Measurements from ENCODE around the gene AMN. TPM values are rescaled to one million over a fixed set of nuclear protein-coding genes. Genes with fewer than 3 reads are reported as not detected.

The AMN gene
- total RNA-seq, 2 donors from 2014 or later, result 3.2 to 3.9 TPM

DNA sequence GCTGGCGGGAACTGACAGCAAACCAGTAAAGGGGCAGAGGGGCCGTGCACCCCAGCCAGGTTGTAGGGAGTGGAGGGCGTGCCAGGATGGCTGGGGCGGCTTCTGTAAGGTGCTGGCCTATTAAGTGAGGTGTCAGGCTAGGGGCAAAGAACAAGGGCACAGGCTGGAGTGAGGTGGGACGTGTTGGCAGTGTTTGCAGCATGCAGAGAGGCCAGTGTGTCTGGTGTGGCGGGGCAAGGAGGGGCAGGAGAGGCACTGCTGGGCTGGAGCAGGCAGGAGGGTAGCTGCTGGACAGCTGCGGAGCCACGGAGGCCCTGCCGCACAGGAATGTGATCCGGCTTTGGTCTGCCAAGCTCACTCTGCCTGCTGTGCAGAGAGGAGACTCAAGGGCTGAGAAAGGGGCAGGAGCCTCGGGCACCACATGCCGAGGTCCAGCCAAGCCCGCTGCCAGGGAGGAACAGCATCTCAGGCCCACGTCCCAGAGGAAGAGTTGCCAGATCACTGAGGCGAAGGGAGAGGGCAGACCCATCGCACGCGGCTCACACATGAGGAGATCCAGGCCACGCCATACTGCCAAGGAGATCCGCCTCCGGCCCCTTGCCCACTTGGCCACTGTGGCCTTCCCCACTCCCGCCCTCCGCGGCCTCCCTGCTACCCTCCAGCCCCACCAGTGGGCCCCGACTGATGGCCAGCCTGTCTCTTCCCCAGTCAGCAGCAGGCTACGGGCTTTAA, 46.8 kb downstream of the AMN start:
- ATAC-seq (replicated peaks in 1 of 2) (no peak), DNase-seq (no peak)
- Mint-ChIP-seq H3K27ac (no peak overlapping the region), H3K27me3 (ENCODE audit: low read depth) (no peaks in the 10 kb centered on the region), H3K4me1 (ENCODE audit: low read depth) (no peaks in the 10 kb centered on the region), H3K9me3 (no peaks in the 10 kb centered on the region), H3K4me3 (no peak overlapping the region), H3K36me3 (ENCODE audit: insufficient read depth in 2 of 2) (no peaks in the 10 kb centered on the region)

DNA sequence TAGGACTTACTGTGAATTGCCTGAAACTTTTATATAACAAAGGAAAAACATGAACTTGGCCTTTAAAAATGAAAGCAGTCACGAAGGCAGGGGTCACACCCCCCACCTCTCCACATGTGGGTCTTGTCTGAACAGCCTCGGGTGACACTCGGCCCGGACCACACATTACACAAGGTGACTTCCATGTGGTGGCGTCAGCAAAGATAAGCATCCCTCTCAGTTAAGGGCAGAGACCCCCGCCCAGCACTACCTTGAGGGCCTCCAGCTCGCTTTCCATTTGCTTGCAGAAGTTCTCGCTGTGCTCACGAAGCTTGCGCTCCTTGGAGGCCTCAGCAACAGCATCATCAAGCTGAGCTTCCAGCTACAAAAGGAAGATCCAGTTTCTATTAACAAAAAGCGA, 47.4 kb downstream of the AMN start:
- H3K4me3 Mint-ChIP-seq, result no peak overlapping the region
- no peaks in the 10 kb centered on the region for H3K4me1 Mint-ChIP-seq (ENCODE audit: low read depth)
- H3K27ac Mint-ChIP-seq, result no peak overlapping the region
- ATAC-seq (replicated peaks in 1 of 2) (no peak), DNase-seq (no peak)
- no peaks in the 10 kb centered on the region for H3K27me3 Mint-ChIP-seq (ENCODE audit: low read depth)
- H3K36me3 Mint-ChIP-seq (ENCODE audit: insufficient read depth in 2 of 2), result no peaks in the 10 kb centered on the region
- H3K9me3 Mint-ChIP-seq, result no peaks in the 10 kb centered on the region

DNA sequence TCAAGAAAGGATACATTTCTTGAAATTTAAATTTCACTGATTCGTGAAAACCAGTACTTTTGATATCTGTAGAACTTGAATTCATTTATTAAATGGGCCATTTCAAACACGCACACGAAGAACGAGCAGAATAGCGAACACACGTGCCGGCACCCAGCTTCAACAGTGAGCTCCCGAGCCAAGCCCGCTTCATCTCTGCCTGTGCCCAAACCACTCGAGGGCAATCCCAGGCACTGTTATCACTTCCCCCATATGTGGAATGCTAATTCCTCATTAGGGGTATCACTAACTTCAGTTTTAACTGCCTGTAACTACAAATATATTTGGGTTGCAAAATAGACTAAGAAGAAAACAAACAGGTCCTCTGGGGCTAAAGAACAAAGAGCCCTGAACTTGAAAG, 48.0 kb downstream of the AMN start:
- Mint-ChIP-seq H3K4me3 (no peak overlapping the region), H3K27ac (no peak overlapping the region), H3K9me3 (no peaks in the 10 kb centered on the region), H3K27me3 (ENCODE audit: low read depth) (no peaks in the 10 kb centered on the region), H3K4me1 (ENCODE audit: low read depth) (no peaks in the 10 kb centered on the region), H3K36me3 (ENCODE audit: insufficient read depth in 2 of 2) (no peaks in the 10 kb centered on the region)
- no peak for ATAC-seq (replicated peaks in 1 of 2)
- no peak for DNase-seq

DNA sequence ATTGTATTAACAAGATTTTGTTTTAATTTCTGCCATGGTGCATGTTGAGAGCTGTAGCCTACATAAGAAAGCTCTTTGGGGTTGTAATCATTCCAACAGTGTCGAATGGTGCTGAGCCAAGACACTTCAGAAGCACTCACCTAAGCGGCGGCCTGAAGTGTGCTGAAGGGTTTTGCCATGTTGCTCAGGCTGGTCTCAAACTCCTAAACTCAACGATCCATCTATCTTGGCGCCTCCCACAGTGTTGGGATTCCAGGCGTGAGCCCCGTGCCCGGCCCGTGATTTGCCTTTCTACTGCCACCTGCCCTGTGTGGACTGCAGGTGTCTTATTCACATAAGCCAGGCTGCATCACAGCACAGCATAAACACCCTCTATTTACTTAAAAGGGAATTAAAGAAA, 48.9 kb downstream of the AMN start:
- Mint-ChIP-seq H3K9me3 (no peaks in the 10 kb centered on the region), H3K36me3 (ENCODE audit: insufficient read depth in 2 of 2) (no peaks in the 10 kb centered on the region), H3K27ac (no peak overlapping the region), H3K4me3 (no peak overlapping the region), H3K4me1 (ENCODE audit: low read depth) (no peaks in the 10 kb centered on the region), H3K27me3 (ENCODE audit: low read depth) (no peaks in the 10 kb centered on the region)
- no peak for DNase-seq
- no peak for ATAC-seq (replicated peaks in 1 of 2)

DNA sequence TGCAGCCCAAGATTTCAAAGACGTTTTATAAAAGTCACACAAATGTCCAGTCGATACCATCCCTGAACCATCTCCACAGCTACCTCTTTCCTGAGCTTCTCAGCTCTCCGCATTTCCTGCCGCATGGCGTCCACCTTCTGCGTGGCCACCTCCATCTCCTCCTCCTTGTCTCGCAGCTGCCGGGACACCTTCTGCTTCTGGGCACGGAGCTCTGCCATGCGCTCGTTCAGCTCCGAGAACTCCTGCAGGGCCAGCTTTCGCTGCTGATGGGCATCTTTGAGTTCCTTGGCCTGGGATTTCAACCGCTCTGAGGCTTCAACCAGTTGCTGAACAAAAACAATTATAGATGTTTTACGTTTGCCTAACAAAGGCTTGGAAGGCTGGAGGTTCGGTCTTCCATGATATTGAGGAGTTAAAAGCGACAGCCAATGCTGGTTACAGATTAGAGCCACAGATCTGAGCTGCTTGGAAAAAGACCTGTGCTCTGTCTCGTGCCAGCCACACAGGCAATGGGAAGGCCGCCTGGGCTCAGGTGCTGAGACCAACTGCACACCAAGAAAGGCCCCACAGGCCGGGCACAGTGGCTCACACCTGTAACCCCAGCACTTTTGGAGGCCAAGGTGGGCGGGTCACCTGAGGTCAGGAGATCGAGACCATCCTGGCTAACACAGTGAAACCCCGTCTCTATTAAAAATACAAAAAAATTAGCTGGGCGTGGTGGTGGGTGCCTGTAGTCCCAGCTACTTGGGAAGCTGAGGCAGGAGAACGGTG, 49.6 kb downstream of the AMN start:
- H3K27ac Mint-ChIP-seq, result no peak overlapping the region
- no peak overlapping the region for H3K4me3 Mint-ChIP-seq
- DNase-seq, result no peak
- no peaks in the 10 kb centered on the region for H3K4me1 Mint-ChIP-seq (ENCODE audit: low read depth)
- no peaks in the 10 kb centered on the region for H3K9me3 Mint-ChIP-seq
- ATAC-seq (replicated peaks in 1 of 2), result no peak
- no peaks in the 10 kb centered on the region for H3K27me3 Mint-ChIP-seq (ENCODE audit: low read depth)
- no peaks in the 10 kb centered on the region for H3K36me3 Mint-ChIP-seq (ENCODE audit: insufficient read depth in 2 of 2)

DNA sequence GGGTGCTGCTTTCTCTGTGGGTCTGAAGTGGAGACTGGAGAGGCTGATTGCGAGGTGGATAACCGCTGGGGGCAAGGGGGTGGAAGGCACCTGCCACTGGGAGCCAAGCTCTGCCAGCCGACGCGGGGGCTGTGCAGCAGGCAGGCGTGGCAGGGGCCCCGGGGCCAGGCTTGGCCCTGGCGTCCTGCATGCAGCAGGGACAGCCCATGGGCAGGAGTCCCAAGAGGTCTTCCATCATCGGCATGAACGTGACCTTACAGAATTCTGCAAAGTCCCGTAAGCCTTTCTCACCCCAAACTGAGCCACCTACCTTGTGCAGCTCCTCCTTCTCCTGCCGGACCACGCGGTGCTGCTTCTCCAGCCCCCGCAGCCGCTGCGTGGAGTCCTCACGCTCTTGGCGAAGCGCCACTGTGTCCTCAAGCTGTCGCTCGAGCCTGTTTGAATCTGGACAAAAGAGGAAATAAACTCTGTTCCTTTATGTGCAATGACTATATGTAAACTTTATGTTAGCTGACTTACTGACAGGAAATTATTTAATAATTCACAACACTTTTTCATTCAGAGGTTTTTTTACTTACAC, 51.3 kb downstream of the AMN start:
- Mint-ChIP-seq H3K9me3 (no peaks in the 10 kb centered on the region), H3K27ac (no peak overlapping the region), H3K4me1 (ENCODE audit: low read depth) (no peaks in the 10 kb centered on the region), H3K36me3 (ENCODE audit: insufficient read depth in 2 of 2) (no peaks in the 10 kb centered on the region), H3K27me3 (ENCODE audit: low read depth) (no peaks in the 10 kb centered on the region), H3K4me3 (no peak overlapping the region)
- ATAC-seq (replicated peaks in 1 of 2) (no peak), DNase-seq (no peak)

DNA sequence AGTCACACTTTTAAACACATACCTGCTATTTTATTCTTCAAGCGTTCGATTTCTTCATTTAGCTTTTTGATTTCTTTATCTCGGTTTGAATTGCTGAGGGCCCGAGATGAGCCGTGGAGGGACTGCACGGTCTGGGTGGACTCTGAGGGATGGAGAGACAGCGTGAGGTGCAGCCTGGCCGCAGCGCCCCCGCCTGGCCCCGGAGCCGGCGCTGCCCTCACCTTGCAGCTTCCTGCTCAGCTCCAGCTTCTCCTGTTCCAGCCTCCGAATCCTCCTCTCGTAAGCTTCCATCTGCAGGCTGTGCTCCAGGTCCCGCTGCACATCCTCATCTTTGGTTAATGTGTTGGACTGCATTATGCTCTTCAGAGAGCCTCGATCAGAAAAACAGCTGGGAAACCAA, 53.2 kb downstream of the AMN start:
- no peaks in the 10 kb centered on the region for H3K9me3 Mint-ChIP-seq
- H3K4me1 Mint-ChIP-seq (ENCODE audit: low read depth), result peaks cover 5% of the 10 kb centered on the region
- H3K4me3 Mint-ChIP-seq, result no peak overlapping the region
- H3K36me3 Mint-ChIP-seq (ENCODE audit: insufficient read depth in 2 of 2), result no peaks in the 10 kb centered on the region
- no peak for DNase-seq
- H3K27me3 Mint-ChIP-seq (ENCODE audit: low read depth), result no peaks in the 10 kb centered on the region
- ATAC-seq (replicated peaks in 1 of 2), result no peak
- H3K27ac Mint-ChIP-seq, result no peak overlapping the region

DNA sequence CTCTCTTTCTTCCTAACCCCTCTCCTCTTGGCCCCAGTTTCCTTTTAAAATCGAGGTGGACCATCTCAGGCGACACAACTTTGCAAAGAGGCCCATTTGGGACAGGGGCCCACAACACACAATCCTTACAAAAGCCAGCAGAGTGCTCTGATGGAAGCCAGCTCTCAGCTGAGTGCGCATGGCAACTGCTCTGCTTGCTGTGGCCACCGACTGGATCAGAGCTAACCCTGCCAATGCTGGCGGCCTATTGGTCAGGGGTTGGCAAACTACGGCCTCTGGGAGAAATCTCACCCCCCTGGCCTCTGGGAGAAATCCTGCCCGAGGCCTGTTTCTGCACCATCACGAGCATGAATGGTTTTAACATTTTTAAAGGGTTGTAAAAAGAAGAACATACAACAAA, 55.0 kb downstream of the AMN start:
- ATAC-seq (replicated peaks in 1 of 2) (no peak), DNase-seq (no peak)
- H3K9me3 Mint-ChIP-seq, result no peaks in the 10 kb centered on the region
- no peaks in the 10 kb centered on the region for H3K27me3 Mint-ChIP-seq (ENCODE audit: low read depth)
- no peaks in the 10 kb centered on the region for H3K36me3 Mint-ChIP-seq (ENCODE audit: insufficient read depth in 2 of 2)
- H3K4me1 Mint-ChIP-seq (ENCODE audit: low read depth), result peaks cover 5% of the 10 kb centered on the region
- no peak overlapping the region for H3K27ac Mint-ChIP-seq
- H3K4me3 Mint-ChIP-seq, result no peak overlapping the region

DNA sequence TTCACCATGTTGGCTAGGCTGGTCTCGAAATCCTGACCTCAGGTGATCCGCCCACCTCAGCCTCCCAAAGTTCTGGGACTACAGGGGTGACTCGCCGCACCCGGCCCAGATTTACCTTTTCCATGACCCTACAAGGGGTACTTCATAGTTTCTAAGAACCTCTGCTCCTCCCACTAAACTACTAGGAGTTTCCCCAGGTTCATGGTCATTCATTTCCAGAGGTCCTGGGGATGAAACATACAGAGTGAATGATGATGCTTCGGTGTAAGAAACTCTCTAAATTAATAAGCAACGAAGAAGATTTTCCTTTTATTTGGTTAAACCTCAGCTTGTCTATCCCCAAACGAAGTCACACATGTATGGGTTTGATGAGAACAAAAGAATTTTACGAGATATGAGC, 56.9 kb downstream of the AMN start:
- Mint-ChIP-seq H3K4me3 (no peak overlapping the region), H3K27me3 (ENCODE audit: low read depth) (no peaks in the 10 kb centered on the region), H3K36me3 (ENCODE audit: insufficient read depth in 2 of 2) (no peaks in the 10 kb centered on the region), H3K9me3 (no peaks in the 10 kb centered on the region), H3K27ac (no peak overlapping the region), H3K4me1 (ENCODE audit: low read depth) (peaks cover 5% of the 10 kb centered on the region)
- ATAC-seq (replicated peaks in 1 of 2) (peak; percentile 54 to 71), DNase-seq (peak in 1 of 2 donors; percentile 6)

DNA sequence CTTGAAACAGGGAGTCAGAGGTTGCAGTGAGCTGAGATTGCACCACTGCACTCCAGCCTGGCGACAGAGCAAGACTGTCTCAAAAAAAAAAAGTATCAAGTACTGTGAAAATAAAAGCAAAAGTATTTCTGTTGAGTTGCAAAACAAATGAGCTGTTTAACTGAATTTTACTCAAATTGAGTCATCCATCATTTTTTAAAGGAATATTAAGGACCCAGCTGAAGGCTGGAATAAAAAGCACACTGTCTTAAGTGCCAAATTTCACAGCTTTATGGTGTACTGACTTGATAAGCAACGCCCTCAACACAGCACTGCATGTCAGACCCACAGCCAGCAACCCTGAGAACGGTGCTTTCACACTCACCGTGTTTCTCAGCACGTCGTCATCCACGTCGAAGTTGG, 57.9 kb downstream of the AMN start:
- Mint-ChIP-seq H3K36me3 (ENCODE audit: insufficient read depth in 2 of 2) (no peaks in the 10 kb centered on the region), H3K27ac (no peak overlapping the region), H3K9me3 (no peaks in the 10 kb centered on the region), H3K4me3 (no peak overlapping the region), H3K27me3 (ENCODE audit: low read depth) (no peaks in the 10 kb centered on the region), H3K4me1 (ENCODE audit: low read depth) (peaks cover 5% of the 10 kb centered on the region)
- DNase-seq, result no peak
- no peak for ATAC-seq (replicated peaks in 1 of 2)

Other genes with a start within 250 kb of the AMN start
- gene TRAF3, start 145.2 kb upstream of the AMN start, total RNA-seq, result 100 to 1,000 TPM; 123 to 137 TPM
- gene CDC42BPB, start 134.9 kb downstream of the AMN start, total RNA-seq, result 1 to 10 TPM; 3.7 to 5.4 TPM
- not detected for gene LBHD2, start 161.5 kb downstream of the AMN start, total RNA-seq
- gene EXOC3L4, start 172.1 kb downstream of the AMN start, total RNA-seq, result not detected
- gene TNFAIP2, start 200.8 kb downstream of the AMN start, total RNA-seq, result 10 to 100 TPM in 1 of 2 donors, 1 to 10 TPM in 1; 8.8 to 12.2 TPM

All from activated T-cell treated with anti-CD3 and anti-CD28 coated beads, Interleukin-2, amount 50 U/mL, for 72 hours (primary cell).